ENCODE data around the gene PPP1R3A.

DNA sequence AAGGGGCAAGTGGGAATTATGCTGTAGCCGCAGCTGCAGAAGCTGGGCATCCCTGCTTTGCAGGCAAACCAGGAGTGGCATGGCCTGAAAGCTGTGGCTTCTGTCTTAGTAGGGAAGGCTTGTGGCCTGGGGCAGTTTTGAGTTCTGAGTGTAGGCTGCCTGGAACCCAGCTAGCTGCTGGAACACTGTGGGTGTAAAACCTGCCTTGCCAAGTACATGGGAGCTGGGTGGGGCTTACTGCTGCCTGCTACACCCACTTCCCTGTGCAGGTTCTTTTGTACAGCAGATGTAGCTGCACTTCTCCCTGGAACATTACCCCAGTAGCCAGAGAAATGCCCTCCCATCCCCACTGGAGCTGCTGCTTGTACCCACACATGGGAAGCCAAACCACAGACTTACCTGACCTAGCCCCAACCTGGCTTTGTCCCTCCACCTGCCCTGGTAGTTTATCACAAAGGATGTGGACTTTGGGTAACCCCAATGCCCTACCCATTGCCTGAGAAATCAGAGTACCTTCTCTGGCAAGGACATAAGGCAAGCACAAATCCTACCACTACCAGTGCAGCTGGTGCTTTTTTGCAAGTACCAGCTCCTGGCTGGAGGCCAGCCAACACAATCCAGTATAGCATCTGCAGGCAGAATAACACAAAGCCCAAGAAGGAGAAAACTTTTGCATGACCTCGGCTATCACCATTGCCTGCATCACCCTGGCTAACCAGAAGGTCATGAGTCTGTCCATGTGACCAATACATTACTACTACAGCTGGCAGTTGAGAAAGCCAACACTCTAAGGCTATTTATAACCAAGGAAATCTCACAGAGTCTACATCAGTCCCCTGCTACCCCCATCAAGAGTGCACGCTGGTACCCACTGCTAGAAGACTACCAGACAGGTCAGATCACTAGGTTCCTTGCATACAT, 26.5 kb upstream of the PPP1R3A start:
- TF ChIP-seq, protein P1, sequence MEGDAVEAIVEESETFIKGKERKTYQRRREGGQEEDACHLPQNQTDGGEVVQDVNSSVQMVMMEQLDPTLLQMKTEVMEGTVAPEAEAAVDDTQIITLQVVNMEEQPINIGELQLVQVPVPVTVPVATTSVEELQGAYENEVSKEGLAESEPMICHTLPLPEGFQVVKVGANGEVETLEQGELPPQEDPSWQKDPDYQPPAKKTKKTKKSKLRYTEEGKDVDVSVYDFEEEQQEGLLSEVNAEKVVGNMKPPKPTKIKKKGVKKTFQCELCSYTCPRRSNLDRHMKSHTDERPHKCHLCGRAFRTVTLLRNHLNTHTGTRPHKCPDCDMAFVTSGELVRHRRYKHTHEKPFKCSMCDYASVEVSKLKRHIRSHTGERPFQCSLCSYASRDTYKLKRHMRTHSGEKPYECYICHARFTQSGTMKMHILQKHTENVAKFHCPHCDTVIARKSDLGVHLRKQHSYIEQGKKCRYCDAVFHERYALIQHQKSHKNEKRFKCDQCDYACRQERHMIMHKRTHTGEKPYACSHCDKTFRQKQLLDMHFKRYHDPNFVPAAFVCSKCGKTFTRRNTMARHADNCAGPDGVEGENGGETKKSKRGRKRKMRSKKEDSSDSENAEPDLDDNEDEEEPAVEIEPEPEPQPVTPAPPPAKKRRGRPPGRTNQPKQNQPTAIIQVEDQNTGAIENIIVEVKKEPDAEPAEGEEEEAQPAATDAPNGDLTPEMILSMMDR (IDR thresholded peaks at IDR 0.05) = no peak
- TF ChIP-seq POLR2AphosphoS5 (IDR thresholded peaks at IDR 0.05) (no peak), POLR2A (IDR thresholded peaks at IDR 0.05) (no peak), EP300 (IDR thresholded peaks at IDR 0.05) (no peak)

Measured in sigmoid colon (tissue), 4 donors.